Measurements from ENCODE around the gene CYB561.

GRCh38 chr17:63425483-63425882 is 20.6 kb downstream of the CYB561 start:
- TF ChIP-seq CTCF (IDR thresholded peaks at IDR 0.05) (peak; percentile 96), ZFX (IDR thresholded peaks at IDR 0.05; ENCODE audit: borderline replicate concordance) (no peak)
